Right cardiac atrium (tissue), 5 donors: ENCODE measurements around the gene MRS2. TPM values are rescaled to one million over a fixed set of nuclear protein-coding genes. Genes with fewer than 3 reads are reported as not detected.

Experiments
- ATAC-seq, 2 donors: fragments of 200-7000 bp; cut with Tn5 transposase; one replicate each; pipeline versions ENCODE4 v1.8.0 to v1.9.1; 2020; ENCODE audit warnings: moderate library complexity in 2 of 2, mild to moderate bottlenecking in 1 of 2
- DNase-seq, 3 donors: peaks; one replicate each; pipeline ENCODE4 v3.0.0-alpha.2; 2020
- H3K27ac ChIP-seq: one replicate; pipeline ENCODE4 v1.5.1; 2013; ENCODE audit warnings: mild to moderate bottlenecking, low read length, control low read depth, moderate library complexity
- H3K27me3 ChIP-seq: one replicate; pipeline ENCODE4 v1.6.1; 2013; ENCODE audit not compliant: control insufficient read depth, insufficient read depth
- H3K4me1 ChIP-seq: one replicate; pipeline ENCODE4 v1.6.1; 2013; ENCODE audit warnings: low read length; ENCODE audit not compliant: control insufficient read depth, insufficient read depth
- H3K4me3 ChIP-seq: one replicate; pipeline ENCODE4 v1.5.1; 2013; ENCODE audit warnings: low read length, control low read depth
- H3K9me3 ChIP-seq: one replicate; pipeline ENCODE4 v1.6.1; 2013; ENCODE audit warnings: low read length; ENCODE audit not compliant: control insufficient read depth
- WGBS: extraction: QIAGEN DNeasy Blood & Tissue Kit; methylation state at CpG from one replicate; pipeline ENCODE4 v1.1.7; 2013; 5-methylcytosine and 5-hydroxymethylcytosine counted together
- intact Hi-C, 4 donors: fragments of 100-400 bp; cut with DNase I; formaldehyde crosslinking; loops; one replicate each; pipeline versions ENCODE4 v1.11.0 to v1.14.0; 2022 to 2023
- polyA plus RNA-seq: library from polyadenylated mRNA; stranded (reverse); fragments of 200-250 nt; gene quantifications from one replicate; pipeline ENCODE4 v1.2.3, GENCODE V29; 2013
- total RNA-seq, 4 donors: library from RNA; stranded (reverse); fragmentation: NEBNext Ultra II Directional; extraction: Animal tissue kit (Norgen Biotek cat#: 25700); gene quantifications; one replicate each; pipeline ENCODE4 v1.2.1, GENCODE V29; 2021
- donor health status: healthy with polysubstance abuse.
- donor health status: DM: no; HTN: yes; CAD: no.
- donor health status: DM: no; HTN: no; CAD: no.
- donor health status: DM: no; HTN: yes; CAD: no; lungs with severe emphysema.
- donor health status: DM: yes; HTN: yes; CAD: no.

Gene MRS2
- total and polyA plus RNA-seq, 5 donors = 30.3 to 45.3 (median 39.3) TPM

GRCh38 chr6:24431045-24431451, 28.3 kb downstream of the MRS2 start:
- intact Hi-C loops = no loop called here
- Histone ChIP-seq H3K27ac (no peak overlapping the region), H3K9me3 (no peaks in the 10 kb centered on the region), H3K27me3 (no peaks in the 10 kb centered on the region), H3K4me1 (no peaks in the 10 kb centered on the region), H3K4me3 (no peak overlapping the region)
- WGBS = 68% methylated on average over 1 of the region's 1 CpG
- ATAC-seq (peak; percentile 55 to 59), DNase-seq (no peak)

DNA sequence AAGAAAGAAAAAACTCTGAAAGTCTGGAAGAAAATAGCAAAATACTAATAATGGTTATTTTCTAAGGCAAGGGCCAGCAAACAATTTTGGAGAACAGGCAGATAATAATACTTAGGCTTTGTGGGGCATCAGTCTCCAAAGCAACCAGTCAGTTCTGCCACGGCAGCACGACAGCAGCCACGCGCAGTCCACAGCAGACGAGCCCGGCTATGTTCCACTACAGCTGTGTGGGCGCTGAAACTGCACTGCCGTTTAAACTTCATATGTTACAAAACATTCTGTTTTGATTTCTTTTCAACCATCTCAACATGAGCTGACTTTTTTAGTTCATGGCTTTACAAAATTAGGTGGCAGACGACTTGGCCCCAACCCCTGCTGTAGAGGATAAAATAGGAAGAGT, 29.9 kb downstream of the MRS2 start:
- H3K27ac ChIP-seq = no peak overlapping the region
- intact Hi-C loops = no loop called here
- no peaks in the 10 kb centered on the region for H3K9me3 ChIP-seq
- DNase-seq (no peak), ATAC-seq (no peak)
- H3K4me3 ChIP-seq = no peak overlapping the region
- 84% methylated on average over 9 of the region's 9 CpGs for WGBS
- no peaks in the 10 kb centered on the region for H3K4me1 ChIP-seq
- H3K27me3 ChIP-seq = no peaks in the 10 kb centered on the region

DNA sequence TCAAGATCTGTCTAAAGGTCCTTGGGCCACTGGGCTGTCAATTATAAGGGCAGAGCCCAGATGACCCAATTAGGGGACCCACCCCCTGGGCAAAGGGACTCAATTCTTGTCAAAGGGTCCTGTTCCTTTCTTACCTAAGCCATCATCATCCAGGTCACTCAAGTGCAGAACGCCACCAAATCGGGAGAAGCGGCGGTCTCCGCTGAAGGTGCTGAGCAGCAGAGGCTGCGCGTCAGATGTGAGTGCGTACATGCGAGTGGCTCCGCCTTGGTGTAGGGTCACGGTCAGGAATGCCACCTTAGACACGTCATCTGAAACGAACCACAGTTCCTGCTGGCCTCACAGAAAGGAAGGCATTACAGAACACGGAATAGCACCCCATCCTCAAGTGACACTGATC, 34.2 kb downstream of the MRS2 start:
- 95% methylated on average over 14 of the region's 14 CpGs for WGBS
- no peak for ATAC-seq

GRCh38 chr6:24439858-24440539, 37.3 kb downstream of the MRS2 start:
- DNase-seq (no peak), ATAC-seq (no peak)
- Histone ChIP-seq H3K27ac (no peak overlapping the region), H3K4me1 (no peaks in the 10 kb centered on the region), H3K4me3 (no peak overlapping the region), H3K9me3 (no peaks in the 10 kb centered on the region), H3K27me3 (no peaks in the 10 kb centered on the region)
- 91% methylated on average over 3 of the region's 3 CpGs for WGBS
- intact Hi-C loops = no loop called here

More for the DNA sequence above, 34.2 kb downstream of the MRS2 start:
- Histone ChIP-seq H3K4me1 (no peaks in the 10 kb centered on the region), H3K27ac (no peak overlapping the region), H3K4me3 (no peak overlapping the region), H3K9me3 (no peaks in the 10 kb centered on the region), H3K27me3 (no peaks in the 10 kb centered on the region)
- intact Hi-C loops = no loop called here
- no peak for DNase-seq

- no peaks in the 10 kb centered on the region for H3K27me3 ChIP-seq
- H3K4me3 ChIP-seq = no peak overlapping the region
- ATAC-seq = no peak
- intact Hi-C loops = no loop called here
- H3K27ac ChIP-seq = no peak overlapping the region
- no peak for DNase-seq
- WGBS = 83% methylated on average over 16 of the region's 16 CpGs
- H3K9me3 ChIP-seq = no peaks in the 10 kb centered on the region
- H3K4me1 ChIP-seq = no peaks in the 10 kb centered on the region
Measured at GRCh38 chr6:24440897-24441598, 38.3 kb downstream of the MRS2 start.

GRCh38 chr6:24441599-24441904, 38.8 kb downstream of the MRS2 start:
- ATAC-seq (no peak), DNase-seq (no peak)
- WGBS = 92% methylated on average over 3 of the region's 3 CpGs
- no peaks in the 10 kb centered on the region for H3K27me3 ChIP-seq
- H3K4me3 ChIP-seq = no peak overlapping the region
- H3K27ac ChIP-seq = no peak overlapping the region
- no peaks in the 10 kb centered on the region for H3K4me1 ChIP-seq
- intact Hi-C loops = no loop called here
- no peaks in the 10 kb centered on the region for H3K9me3 ChIP-seq

DNA sequence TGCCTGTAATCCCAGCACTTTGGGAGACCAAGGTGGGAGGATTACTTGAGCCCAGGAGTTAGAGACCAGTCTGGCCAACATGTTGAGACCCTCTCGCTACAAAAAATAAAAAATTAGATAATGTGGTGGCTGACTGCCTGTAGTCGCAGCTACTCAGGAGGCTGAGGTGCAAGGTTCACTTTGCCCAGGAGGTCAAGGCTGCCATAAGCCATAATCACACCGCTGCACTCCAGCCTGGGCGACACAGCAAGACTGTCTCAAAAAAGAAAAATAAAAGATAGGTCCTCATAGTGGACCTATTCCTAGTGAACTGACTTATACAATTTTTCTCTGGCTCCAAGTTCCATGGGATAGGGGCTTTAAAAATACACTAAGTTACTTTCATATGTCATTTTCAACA, 41.9 kb downstream of the MRS2 start:
- Histone ChIP-seq H3K4me1 (no peaks in the 10 kb centered on the region), H3K4me3 (no peak overlapping the region), H3K9me3 (no peaks in the 10 kb centered on the region), H3K27ac (no peak overlapping the region), H3K27me3 (no peaks in the 10 kb centered on the region)
- WGBS = 84% methylated on average over 4 of the region's 4 CpGs
- intact Hi-C loops = no loop called here
- ATAC-seq (no peak), DNase-seq (no peak)

GRCh38 chr6:24445704-24446103, 43.0 kb downstream of the MRS2 start:
- WGBS = 63% methylated on average over 4 of the region's 4 CpGs
- Histone ChIP-seq H3K27me3 (no peaks in the 10 kb centered on the region), H3K27ac (no peak overlapping the region), H3K9me3 (no peaks in the 10 kb centered on the region), H3K4me3 (no peak overlapping the region), H3K4me1 (no peaks in the 10 kb centered on the region)
- DNase-seq (no peak), ATAC-seq (no peak)
- intact Hi-C loops = no loop called here

DNA sequence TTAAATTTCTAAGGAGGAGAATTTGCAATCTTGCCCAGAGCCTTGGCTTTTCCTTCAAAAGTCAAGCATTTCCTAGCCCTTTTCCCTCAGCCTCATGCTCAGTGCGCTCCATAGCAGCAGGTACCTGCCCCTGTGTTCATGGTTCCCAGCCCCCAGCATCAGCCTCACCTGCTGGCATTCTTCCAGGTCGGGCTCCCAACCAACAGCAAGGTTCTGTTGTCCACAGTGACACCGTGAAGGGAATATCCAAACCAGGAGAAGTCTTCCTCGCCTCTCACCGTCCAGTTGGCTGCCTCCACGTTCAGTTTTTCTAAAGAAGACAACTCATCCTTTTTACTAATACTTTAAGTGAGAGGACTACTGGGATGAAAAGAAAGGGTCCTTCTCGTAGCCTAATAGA, 43.9 kb downstream of the MRS2 start:
- no peaks in the 10 kb centered on the region for H3K27me3 ChIP-seq
- H3K27ac ChIP-seq = no peak overlapping the region
- H3K9me3 ChIP-seq = no peaks in the 10 kb centered on the region
- 85% methylated on average over 7 of the region's 7 CpGs for WGBS
- no peak for DNase-seq
- no peak for ATAC-seq
- H3K4me1 ChIP-seq = no peaks in the 10 kb centered on the region
- intact Hi-C loops = no loop called here
- H3K4me3 ChIP-seq = no peak overlapping the region

DNA sequence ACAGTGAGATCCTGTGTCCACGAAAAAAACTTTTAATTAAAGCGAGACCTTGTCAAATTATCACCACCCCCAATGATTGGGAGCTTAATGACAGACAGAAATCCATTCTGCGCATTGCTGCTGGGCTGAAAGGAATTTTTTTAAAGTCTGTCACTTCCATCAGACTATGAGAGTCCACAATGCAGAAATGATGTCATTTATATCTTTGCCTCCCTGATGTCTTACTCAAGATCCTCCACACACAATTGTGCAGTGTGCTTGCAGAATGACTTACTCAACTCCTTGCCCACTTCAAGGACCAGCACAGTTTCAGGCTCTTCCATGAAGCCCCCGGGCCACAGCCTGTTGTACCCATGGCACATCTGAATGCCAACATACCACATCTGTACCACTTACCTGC, 45.7 kb downstream of the MRS2 start:
- Histone ChIP-seq H3K4me3 (no peak overlapping the region), H3K9me3 (no peaks in the 10 kb centered on the region), H3K27me3 (no peaks in the 10 kb centered on the region), H3K4me1 (no peaks in the 10 kb centered on the region), H3K27ac (no peak overlapping the region)
- WGBS = 66% methylated on average over 4 of the region's 4 CpGs
- no peak for DNase-seq
- no peak for ATAC-seq
- intact Hi-C loops = no loop called here

GRCh38 chr6:24448828-24449525, 46.2 kb downstream of the MRS2 start:
- DNase-seq (no peak), ATAC-seq (no peak)
- no peaks in the 10 kb centered on the region for H3K9me3 ChIP-seq
- intact Hi-C loops = no loop called here
- WGBS = 74% methylated on average over 9 of the region's 9 CpGs
- no peaks in the 10 kb centered on the region for H3K4me1 ChIP-seq
- H3K27ac ChIP-seq = no peak overlapping the region
- no peak overlapping the region for H3K4me3 ChIP-seq
- H3K27me3 ChIP-seq = no peaks in the 10 kb centered on the region
